ENCODE results near the gene CAMTA1.

Gene CAMTA1

DNA sequence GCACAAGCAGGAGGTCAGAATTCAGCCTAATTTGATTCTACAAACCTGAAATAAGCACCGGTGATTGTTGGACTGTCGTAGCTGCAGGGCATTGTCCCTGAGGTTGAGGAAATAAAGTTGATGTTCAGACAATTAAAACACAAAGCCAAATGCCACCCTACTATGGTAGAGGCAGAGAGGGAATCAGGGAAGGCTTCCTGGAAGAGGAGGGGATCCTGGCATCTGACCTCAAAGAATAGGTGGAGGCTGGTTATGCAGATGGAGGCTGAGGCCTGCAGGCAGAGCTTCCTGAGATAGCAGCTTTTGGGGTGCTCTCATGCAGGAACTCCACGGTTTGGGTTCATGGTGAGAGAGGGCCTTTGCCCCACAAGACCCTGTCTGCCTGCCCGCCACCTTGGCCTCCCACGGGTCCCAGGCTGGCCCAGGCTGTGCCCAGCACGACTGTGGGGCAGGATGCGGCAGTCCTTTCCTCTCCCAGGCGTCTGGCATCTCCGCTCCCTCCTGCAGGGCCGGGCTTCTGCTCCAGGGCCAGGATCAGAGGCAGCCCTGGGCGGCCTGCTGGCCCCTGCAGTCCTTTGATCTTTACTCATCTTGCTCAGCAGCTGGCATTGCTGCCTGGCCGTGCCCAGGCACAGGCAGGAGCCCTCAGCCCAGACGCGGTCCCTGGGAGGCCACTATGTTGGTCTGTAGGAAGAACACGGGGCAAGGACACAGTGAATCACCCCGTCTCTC is 851.7 kb downstream of the CAMTA1 start:
- TF ChIP-seq, protein P1, sequence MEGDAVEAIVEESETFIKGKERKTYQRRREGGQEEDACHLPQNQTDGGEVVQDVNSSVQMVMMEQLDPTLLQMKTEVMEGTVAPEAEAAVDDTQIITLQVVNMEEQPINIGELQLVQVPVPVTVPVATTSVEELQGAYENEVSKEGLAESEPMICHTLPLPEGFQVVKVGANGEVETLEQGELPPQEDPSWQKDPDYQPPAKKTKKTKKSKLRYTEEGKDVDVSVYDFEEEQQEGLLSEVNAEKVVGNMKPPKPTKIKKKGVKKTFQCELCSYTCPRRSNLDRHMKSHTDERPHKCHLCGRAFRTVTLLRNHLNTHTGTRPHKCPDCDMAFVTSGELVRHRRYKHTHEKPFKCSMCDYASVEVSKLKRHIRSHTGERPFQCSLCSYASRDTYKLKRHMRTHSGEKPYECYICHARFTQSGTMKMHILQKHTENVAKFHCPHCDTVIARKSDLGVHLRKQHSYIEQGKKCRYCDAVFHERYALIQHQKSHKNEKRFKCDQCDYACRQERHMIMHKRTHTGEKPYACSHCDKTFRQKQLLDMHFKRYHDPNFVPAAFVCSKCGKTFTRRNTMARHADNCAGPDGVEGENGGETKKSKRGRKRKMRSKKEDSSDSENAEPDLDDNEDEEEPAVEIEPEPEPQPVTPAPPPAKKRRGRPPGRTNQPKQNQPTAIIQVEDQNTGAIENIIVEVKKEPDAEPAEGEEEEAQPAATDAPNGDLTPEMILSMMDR (IDR thresholded peaks at IDR 0.05; ENCODE audit: control insufficient read depth, insufficient read depth, low read depth, low read length, missing control alignments) = no peak

GRCh38 chr1:7638078-7638477 is 852.8 kb downstream of the CAMTA1 start:
- DNase-seq (ENCODE audit: low read depth) = no peak
- no peak overlapping the region for H3K4me3 ChIP-seq (ENCODE audit: control insufficient read depth, low read depth, low read length)
- TF ChIP-seq, protein P1 (IDR thresholded peaks at IDR 0.05; ENCODE audit: control insufficient read depth, insufficient read depth, low read depth, low read length, missing control alignments) = no peak

More for the DNA sequence above, 851.7 kb downstream of the CAMTA1 start:
- H3K4me3 ChIP-seq (ENCODE audit: control insufficient read depth, low read depth, low read length) = no peak overlapping the region
- DNase-seq (ENCODE audit: low read depth) = no peak

DNA sequence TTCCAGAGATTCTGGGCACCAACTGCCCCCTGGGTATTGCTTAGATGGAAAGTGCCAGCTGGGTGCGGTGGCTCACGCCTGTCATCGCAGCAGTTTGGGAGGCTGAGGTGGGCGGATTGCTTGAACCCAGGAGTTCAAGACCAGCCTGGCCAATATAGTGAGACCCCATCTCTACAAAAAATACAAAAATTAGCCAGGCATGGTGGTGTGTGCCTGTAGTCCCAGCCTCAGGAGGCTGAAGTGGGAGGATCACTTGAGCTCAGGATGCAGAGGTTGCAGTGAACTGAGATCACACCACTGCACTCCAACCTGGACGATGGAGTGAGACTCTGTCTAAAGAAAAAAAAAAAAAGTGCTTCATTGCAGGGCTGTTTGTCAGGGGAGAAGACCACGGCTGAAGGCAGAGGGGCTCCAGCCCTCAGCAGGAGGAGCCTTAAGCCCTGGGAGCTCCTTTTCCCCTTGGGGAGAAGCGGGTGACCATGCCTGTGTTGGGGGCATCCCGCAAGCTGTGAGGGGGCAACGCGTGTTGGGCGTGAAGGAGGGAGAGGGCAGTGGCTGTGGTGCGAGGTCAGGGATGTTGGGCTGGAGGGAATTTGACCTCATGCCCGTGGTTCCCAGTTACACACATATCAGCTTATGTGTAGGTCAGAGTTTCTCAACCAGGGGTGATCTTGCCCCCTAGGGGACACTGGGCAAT is 854.3 kb downstream of the CAMTA1 start:
- no peak overlapping the region for H3K4me3 ChIP-seq (ENCODE audit: control insufficient read depth, low read depth, low read length)
- no peak for DNase-seq (ENCODE audit: low read depth)
- TF ChIP-seq, protein P1 (IDR thresholded peaks at IDR 0.05; ENCODE audit: control insufficient read depth, insufficient read depth, low read depth, low read length, missing control alignments) = no peak

- TF ChIP-seq, protein P1 (IDR thresholded peaks at IDR 0.05; ENCODE audit: control insufficient read depth, insufficient read depth, low read depth, low read length, missing control alignments) = no peak
- no peak overlapping the region for H3K4me3 ChIP-seq (ENCODE audit: control insufficient read depth, low read depth, low read length)
- DNase-seq (ENCODE audit: low read depth) = no peak
Observed at GRCh38 chr1:7640350-7640749, 855.1 kb downstream of the CAMTA1 start.

DNA sequence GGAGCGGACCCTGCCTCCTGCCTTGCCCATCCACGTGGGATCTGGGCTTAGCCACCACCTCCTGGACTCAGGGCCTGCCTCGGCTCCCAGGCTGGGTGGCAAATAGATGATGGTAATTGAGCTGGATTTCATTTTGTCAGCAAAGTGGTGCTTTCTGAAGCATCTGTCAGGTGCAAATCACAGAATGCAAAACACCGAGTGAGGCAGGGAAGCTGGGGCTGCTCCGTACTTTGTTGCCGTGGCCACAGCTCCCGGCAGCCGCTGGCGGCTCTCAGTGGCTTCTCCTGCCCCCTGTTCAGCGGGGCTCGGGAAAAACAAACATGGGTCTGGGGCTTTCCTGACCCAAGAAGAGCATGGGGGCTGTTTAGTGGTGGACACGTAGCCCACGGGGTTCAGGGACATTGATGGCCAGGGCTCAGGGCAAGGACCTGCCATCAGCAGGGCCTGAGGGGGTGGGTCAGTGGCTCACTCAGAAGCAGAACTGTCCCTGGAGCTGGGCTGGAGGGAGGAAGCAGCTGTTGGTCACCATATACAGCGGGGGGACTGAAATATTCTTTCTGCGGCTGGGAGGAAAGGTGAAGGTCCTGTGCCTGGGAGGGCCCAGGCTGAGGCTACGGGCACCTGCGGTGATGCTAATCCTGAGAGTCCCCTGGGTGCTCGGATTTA is 855.8 kb downstream of the CAMTA1 start:
- TF ChIP-seq, protein P1 (IDR thresholded peaks at IDR 0.05; ENCODE audit: control insufficient read depth, insufficient read depth, low read depth, low read length, missing control alignments) = no peak
- no peak for DNase-seq (ENCODE audit: low read depth)
- no peak overlapping the region for H3K4me3 ChIP-seq (ENCODE audit: control insufficient read depth, low read depth, low read length)

DNA sequence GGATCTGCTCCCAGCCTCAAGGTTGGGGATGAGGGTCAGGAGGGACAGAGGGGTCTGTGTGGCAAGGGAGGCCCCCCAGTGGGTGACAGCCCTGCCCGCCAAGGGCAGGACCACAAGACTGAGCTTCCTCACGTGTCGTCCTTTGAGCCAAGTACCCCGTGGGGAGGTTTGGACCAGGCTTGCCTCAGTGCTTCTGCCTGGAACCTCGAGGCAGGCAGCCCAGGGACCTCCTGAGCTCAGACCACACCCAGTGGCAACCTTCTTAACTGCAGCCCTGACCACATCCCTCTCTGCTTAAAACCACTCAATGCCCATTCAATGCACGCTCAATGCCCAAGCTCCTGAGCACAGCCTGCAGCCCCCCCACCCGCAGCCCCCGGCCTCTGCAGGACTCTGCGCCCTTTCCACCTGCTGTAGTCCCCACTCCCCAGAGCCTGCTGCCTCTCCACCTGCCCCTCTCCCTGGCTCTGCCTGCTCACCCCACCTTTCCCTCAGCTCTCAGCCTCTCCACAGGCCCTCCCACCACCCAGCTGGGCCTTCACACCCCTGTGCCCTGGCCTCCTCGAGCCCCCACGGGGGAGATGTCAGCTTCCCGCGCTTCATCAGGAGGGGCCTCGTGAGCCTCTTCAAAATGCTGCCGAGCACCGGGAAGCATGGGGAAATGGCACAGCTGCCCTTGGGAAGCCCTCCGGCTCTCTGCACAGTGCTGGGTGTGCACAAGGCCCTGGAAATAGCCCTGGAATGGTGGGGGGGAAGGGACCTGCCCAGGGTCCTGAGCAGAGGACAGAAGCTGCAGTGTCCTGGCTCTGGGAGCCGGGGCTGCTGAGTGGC is 856.5 kb downstream of the CAMTA1 start:
- DNase-seq (ENCODE audit: low read depth) = no peak
- H3K4me3 ChIP-seq (ENCODE audit: control insufficient read depth, low read depth, low read length) = no peak overlapping the region
- TF ChIP-seq, protein P1 (IDR thresholded peaks at IDR 0.05; ENCODE audit: control insufficient read depth, insufficient read depth, low read depth, low read length, missing control alignments) = no peak

Measured in AG09309 (cell line).